Myocyte (in vitro differentiated cells): ENCODE data around the gene KCNK7. TPM values are rescaled to one million over a fixed set of nuclear protein-coding genes. Genes with fewer than 3 reads are reported as not detected.

ENCODE experiments used
- DNase-seq: peaks from one replicate; pipeline ENCODE4 v3.0.0-alpha.2; 2012; ENCODE audit warnings: low read depth
- total RNA-seq: library from RNA; depleted of rRNA; stranded (reverse); fragments of >200 nt; gene quantifications from 2 replicates; pipeline ENCODE4 v1.2.3, GENCODE V29; 2014

The KCNK7 gene
- total RNA-seq, 1 donor from 2014 or later: not detected

- no peak for DNase-seq
Observed at GRCh38 chr11:65558930-65559509, 36.6 kb downstream of the KCNK7 start.

GRCh38 chr11:65558002-65558929 is 37.3 kb downstream of the KCNK7 start, which contains the start of gene LTBP3:
Gene LTBP3 (minus strand): TSS chr11:65558359. CDS start chr11:65557959, 400 bp downstream.
- peak; percentile 84 for DNase-seq

- no peak for DNase-seq
Observed at GRCh38 chr11:65557280-65558001, 38.2 kb downstream of the KCNK7 start.

- no peak for DNase-seq
Observed at GRCh38 chr11:65556470-65557279, 38.9 kb downstream of the KCNK7 start.

- DNase-seq: peak; percentile 98
Observed at GRCh38 chr11:65555693-65556231, 39.8 kb downstream of the KCNK7 start.

GRCh38 chr11:65554842-65555430 is 40.7 kb downstream of the KCNK7 start:
- no peak for DNase-seq

- no peak for DNase-seq
Observed at GRCh38 chr11:65554057-65554818, 41.4 kb downstream of the KCNK7 start.

GRCh38 chr11:65553301-65554001 is 42.1 kb downstream of the KCNK7 start:
- DNase-seq: no peak

- no peak for DNase-seq
Observed at GRCh38 chr11:65552388-65552951, 43.1 kb downstream of the KCNK7 start.

- peak; percentile 61 for DNase-seq
Observed at GRCh38 chr11:65551572-65552387, 43.8 kb downstream of the KCNK7 start.

GRCh38 chr11:65549096-65549495 is 46.5 kb downstream of the KCNK7 start:
- no peak for DNase-seq

- DNase-seq: no peak
Observed at GRCh38 chr11:65548395-65548794, 47.2 kb downstream of the KCNK7 start.

GRCh38 chr11:65547446-65548125 is 48.0 kb downstream of the KCNK7 start:
- no peak for DNase-seq

GRCh38 chr11:65546217-65546958 is 49.2 kb downstream of the KCNK7 start:
- DNase-seq: no peak

GRCh38 chr11:65545853-65546216 is 49.8 kb downstream of the KCNK7 start:
- no peak for DNase-seq
